Amniotic stem cell (primary cell): ENCODE measurements around the gene RAD51B.
"Not testable (repeated sequence)": the region's sequence is repeated elsewhere in the genome, so short reads cannot be mapped to it uniquely, and the experiment has no call there.

Experiments
- DNase-seq: peaks from one replicate; lab custom pipeline; 2025; lab: John Stamatoyannopoulos, UW

RAD51B gene

GRCh38 chr14:68253160-68253780 is 433.7 kb downstream of the RAD51B start:
- no peak for DNase-seq

DNA sequence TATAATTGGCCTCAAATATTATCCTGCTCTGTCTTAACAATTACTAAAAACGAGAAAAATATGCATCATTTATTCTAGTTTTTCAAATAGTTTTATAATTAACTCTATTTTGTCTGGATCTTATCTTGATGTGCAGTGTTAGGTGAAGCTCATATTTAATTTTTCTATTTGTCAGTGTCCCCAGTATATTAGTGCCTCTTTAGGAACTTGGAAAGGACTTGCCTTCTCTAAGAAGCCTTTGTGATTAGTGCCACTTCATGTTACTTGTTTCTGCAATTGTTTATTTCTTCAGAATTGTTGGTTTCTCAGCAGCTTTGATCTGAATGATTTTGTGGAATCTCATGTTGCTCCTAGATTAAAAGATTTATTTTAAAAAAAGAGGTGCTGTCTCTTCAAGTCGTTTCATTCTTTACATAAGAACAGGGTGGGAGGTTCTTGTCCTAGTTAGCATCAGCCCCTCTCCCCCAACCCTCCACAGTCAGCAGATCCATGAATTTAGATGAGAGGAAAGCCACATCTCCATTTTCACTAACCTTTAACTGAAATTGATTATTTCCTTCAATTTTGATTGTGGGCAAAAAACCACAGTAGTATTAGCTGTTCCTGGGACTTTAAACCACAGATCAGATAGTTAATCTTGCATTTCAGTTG is 434.4 kb downstream of the RAD51B start:
- no peak for DNase-seq

- DNase-seq, result no peak
Measured at GRCh38 chr14:68254669-68255527, 435.3 kb downstream of the RAD51B start.

GRCh38 chr14:68255693-68256178 is 436.2 kb downstream of the RAD51B start:
- no peak for DNase-seq

GRCh38 chr14:68257969-68258368 is 438.4 kb downstream of the RAD51B start:
- no peak for DNase-seq

DNA sequence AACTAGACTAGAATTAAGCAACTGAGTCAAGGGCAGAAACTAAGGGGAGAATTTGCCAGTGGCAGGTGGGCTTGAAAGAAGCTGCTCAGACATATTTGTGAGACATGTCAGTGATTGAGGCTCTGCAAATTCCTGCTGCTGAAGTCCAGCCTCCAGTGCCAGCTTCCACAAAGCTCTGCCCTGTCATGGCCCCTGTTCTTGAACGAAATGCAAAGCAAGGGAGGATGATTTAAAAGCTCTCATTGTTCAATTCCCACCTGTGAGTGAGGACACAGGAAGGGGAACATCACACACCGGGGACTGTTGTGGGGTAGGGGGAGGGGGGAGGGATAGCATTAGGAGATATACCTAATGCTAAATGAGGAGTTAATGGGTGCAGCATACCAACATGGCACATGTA is 439.4 kb downstream of the RAD51B start:
- not testable (repeated sequence) for DNase-seq

- DNase-seq, result no peak
Measured at GRCh38 chr14:68260121-68260520, 440.5 kb downstream of the RAD51B start.

- no peak for DNase-seq
Measured at GRCh38 chr14:68261092-68261842, 441.7 kb downstream of the RAD51B start.

GRCh38 chr14:68262567-68262966 is 443.0 kb downstream of the RAD51B start:
- no peak for DNase-seq

DNA sequence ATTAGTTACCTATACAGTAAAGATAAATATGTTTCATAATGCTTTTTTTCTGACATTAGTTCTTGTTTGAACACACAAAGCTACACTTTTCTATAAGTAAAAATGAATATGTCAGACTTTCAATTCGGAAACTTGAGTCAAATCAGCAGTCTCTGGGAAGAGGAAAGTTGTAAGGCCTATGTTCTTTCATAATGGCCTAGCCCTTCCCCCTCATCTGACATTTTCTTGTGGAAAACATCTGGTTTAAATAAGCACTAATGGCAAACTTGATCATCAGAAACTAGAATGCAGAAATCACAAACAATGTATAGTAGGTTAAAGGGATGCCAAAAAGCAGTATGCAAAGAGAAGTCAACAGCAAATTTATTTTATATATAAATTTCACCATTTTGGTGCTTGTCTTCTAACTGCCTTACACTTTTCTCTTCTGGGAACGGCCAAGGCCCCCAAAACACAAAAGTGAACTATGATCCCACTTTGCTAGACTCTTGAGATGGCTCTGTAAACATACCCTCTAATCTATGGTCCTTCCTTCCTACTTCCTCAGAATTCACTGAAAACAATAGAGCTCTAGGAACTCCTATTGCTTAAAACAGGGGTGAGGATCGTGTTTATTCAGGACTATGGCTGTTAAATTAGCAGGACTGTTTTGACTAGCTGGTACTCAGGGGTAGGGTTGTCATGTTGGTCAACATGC is 444.1 kb downstream of the RAD51B start:
- DNase-seq, result no peak

DNA sequence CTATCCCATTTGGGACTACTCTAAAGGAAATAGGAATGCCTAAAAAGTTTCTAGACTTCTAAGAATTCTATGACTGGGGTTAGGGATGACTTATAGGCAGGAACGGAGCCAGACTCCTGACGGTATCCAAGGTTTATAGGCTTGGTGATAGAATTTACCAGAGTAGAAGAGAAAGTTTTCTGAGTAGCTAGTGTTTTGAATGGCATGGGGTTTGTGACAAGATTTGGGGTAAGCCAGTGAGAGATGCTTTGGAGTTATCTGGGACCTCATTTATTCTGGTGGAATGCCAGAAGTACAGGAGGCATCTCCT is 444.6 kb downstream of the RAD51B start:
- no peak for DNase-seq

DNA sequence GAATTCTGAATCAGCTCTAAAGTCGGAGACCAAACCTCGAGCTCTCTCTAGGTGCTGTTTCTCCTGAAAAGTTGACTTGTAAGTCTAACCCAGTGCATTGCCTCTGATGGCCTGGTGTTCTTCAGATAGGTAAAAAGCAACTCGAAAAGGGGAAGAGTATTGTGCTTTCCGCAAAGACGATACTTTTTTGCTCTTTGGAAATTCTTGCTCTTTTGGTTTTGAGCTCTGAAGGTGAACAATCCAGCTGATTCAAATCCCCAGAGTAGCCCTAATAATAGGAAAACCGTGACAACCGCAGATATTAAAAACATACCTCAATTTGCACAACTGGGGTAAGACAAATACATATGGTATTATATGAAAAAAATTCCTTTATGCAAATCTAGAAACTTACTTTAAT is 447.4 kb downstream of the RAD51B start:
- DNase-seq, result no peak

- DNase-seq, result no peak
Measured at GRCh38 chr14:68268197-68268596, 448.6 kb downstream of the RAD51B start.

- DNase-seq, result no peak
Measured at GRCh38 chr14:68268719-68269118, 449.1 kb downstream of the RAD51B start.

GRCh38 chr14:68269136-68269927 is 449.8 kb downstream of the RAD51B start:
- no peak for DNase-seq

- DNase-seq, result no peak
Measured at GRCh38 chr14:68270342-68270741, 450.8 kb downstream of the RAD51B start.

GRCh38 chr14:68271913-68272391 is 452.4 kb downstream of the RAD51B start:
- DNase-seq, result no peak

- no peak for DNase-seq
Measured at GRCh38 chr14:68273413-68273812, 453.8 kb downstream of the RAD51B start.

- DNase-seq, result no peak
Measured at GRCh38 chr14:68274725-68275124, 455.1 kb downstream of the RAD51B start.

GRCh38 chr14:68278576-68279436 is 459.2 kb downstream of the RAD51B start:
- DNase-seq, result peak; percentile 21
